Measurements from ENCODE around the gene ENG. TPM values are rescaled to one million over a fixed set of nuclear protein-coding genes. Genes with fewer than 3 reads are reported as not detected.
"Not testable (repeated sequence)": the region's sequence is repeated elsewhere in the genome, so short reads cannot be mapped to it uniquely, and the experiment has no call there.

ENG gene
- total RNA-seq, 3 donors from 2014 or later (not counting 1 experiment from before 2014, with no cell fraction given), result 8.5 to 13.6 (median 12.3) TPM

GRCh38 chr9:127884976-127885490 is 30.6 kb upstream of the ENG start:
- no peaks in the 10 kb centered on the region for H3K9me3 Mint-ChIP-seq
- DNase-seq (no peak), ATAC-seq (no peak)
- H3K27ac Mint-ChIP-seq, result peak overlapping the region; percentile 75 to 80
- H3K9me3 ChIP-seq (ENCODE audit: control insufficient read depth, insufficient read depth, low read length), result no peaks in the 10 kb centered on the region
- peaks cover 12 to 32% of the 10 kb centered on the region in 2 donors for H3K4me1 Mint-ChIP-seq
- intact Hi-C loops (cut with micrococcal nuclease), result no loop called here
- no peak overlapping the region for H3K4me3 Mint-ChIP-seq
- no peaks in the 10 kb centered on the region for H3K27me3 ChIP-seq (ENCODE audit: control insufficient read depth, insufficient read depth, low read length)
- 64% methylated on average over 15 of the region's 15 CpGs for WGBS (ENCODE audit: insufficient coverage)
- H3K36me3 Mint-ChIP-seq, result no peaks in the 10 kb centered on the region
- no peak for TF ChIP-seq CTCF (IDR thresholded peaks at IDR 0.05)
- no peak overlapping the region for H3K4me3 ChIP-seq (ENCODE audit: low read length)
- no peaks in the 10 kb centered on the region for H3K27me3 Mint-ChIP-seq (ENCODE audit: low read depth in 2 of 2)
- peaks cover 18% of the 10 kb centered on the region for H3K4me1 ChIP-seq (ENCODE audit: control insufficient read depth, insufficient read depth, low read length)
- no peak overlapping the region for H3K27ac ChIP-seq (ENCODE audit: low read length)
- H3K36me3 ChIP-seq (ENCODE audit: control insufficient read depth, insufficient read depth, low read length), result peaks cover 40% of the 10 kb centered on the region

DNA sequence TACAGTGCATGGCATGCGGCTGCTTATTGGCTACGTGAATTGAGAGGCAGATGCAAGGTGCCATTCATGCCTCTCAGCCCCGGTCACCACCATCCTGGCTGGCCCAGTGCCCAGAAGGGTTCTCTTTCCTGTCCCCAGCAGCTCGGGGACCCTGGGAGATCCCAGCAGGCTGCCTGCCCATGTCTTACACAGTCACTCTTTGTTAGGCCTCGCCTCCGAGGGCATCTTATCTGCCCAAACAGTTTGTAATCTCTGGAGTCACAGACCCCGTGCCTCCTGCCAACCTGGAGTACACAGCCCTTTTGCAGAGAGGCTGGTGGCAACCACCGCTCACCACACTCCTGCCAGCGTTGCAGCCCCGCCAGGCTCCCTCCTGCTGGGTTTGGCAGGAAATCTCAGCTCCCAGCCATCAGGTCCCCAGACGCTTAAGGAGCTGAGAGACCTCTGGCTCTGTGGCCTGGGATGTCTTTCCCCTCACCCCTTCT is 30.0 kb upstream of the ENG start:
- no peak overlapping the region for H3K4me3 ChIP-seq (ENCODE audit: low read length)
- Mint-ChIP-seq H3K27ac (peak overlapping the region; percentile 75 to 80), H3K27me3 (ENCODE audit: low read depth in 2 of 2) (no peaks in the 10 kb centered on the region), H3K36me3 (no peaks in the 10 kb centered on the region), H3K9me3 (no peaks in the 10 kb centered on the region), H3K4me3 (no peak overlapping the region), H3K4me1 (peaks cover 12 to 32% of the 10 kb centered on the region in 2 donors)
- H3K4me1 ChIP-seq (ENCODE audit: control insufficient read depth, insufficient read depth, low read length), result peaks cover 18% of the 10 kb centered on the region
- H3K27me3 ChIP-seq (ENCODE audit: control insufficient read depth, insufficient read depth, low read length), result no peaks in the 10 kb centered on the region
- H3K36me3 ChIP-seq (ENCODE audit: control insufficient read depth, insufficient read depth, low read length), result peaks cover 38% of the 10 kb centered on the region
- WGBS (ENCODE audit: insufficient coverage), result 44% methylated on average over 11 of the region's 11 CpGs
- peak overlapping the region; percentile 16 for H3K27ac ChIP-seq (ENCODE audit: low read length)
- no peak for DNase-seq
- TF ChIP-seq CTCF (IDR thresholded peaks at IDR 0.05), result no peak
- ATAC-seq, result peak in 2 of 3 donors; percentile 38 to 55
- intact Hi-C loops (cut with micrococcal nuclease), result no loop called here
- H3K9me3 ChIP-seq (ENCODE audit: control insufficient read depth, insufficient read depth, low read length), result no peaks in the 10 kb centered on the region

DNA sequence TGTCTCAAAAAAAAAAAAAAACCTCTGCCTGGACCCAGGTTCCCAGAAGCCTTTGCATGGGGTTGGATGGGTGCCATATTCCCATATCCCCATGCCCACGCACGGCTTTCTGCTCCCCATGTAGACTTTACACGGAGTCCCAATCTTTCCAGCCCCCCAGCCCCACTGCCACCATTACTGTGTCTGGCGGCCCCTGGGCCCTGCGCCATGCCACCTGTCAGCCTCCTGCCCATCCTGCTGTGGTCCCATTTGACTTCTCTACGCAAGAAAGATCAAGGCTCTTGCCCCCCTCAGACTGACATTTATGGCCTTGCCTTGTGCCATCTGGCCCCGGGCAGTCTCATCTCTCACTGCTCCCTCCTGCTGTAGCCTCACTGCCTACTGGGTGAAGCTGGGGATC is 29.5 kb upstream of the ENG start:
- no peaks in the 10 kb centered on the region for H3K27me3 ChIP-seq (ENCODE audit: control insufficient read depth, insufficient read depth, low read length)
- no peaks in the 10 kb centered on the region for H3K27me3 Mint-ChIP-seq (ENCODE audit: low read depth in 2 of 2)
- TF ChIP-seq CTCF (IDR thresholded peaks at IDR 0.05), result no peak
- intact Hi-C loops (cut with micrococcal nuclease), result no loop called here
- H3K9me3 ChIP-seq (ENCODE audit: control insufficient read depth, insufficient read depth, low read length), result no peaks in the 10 kb centered on the region
- peak overlapping the region; percentile 16 for H3K27ac ChIP-seq (ENCODE audit: low read length)
- 92% methylated on average over 7 of the region's 7 CpGs for WGBS (ENCODE audit: insufficient coverage)
- peak overlapping the region; percentile 75 to 80 for H3K27ac Mint-ChIP-seq
- H3K4me1 Mint-ChIP-seq, result peaks cover 12 to 32% of the 10 kb centered on the region in 2 donors
- H3K36me3 Mint-ChIP-seq, result no peaks in the 10 kb centered on the region
- H3K4me3 Mint-ChIP-seq, result no peak overlapping the region
- DNase-seq (no peak), ATAC-seq (no peak)
- H3K36me3 ChIP-seq (ENCODE audit: control insufficient read depth, insufficient read depth, low read length), result peaks cover 38% of the 10 kb centered on the region
- H3K4me3 ChIP-seq (ENCODE audit: low read length), result no peak overlapping the region
- H3K9me3 Mint-ChIP-seq, result no peaks in the 10 kb centered on the region
- peaks cover 18% of the 10 kb centered on the region for H3K4me1 ChIP-seq (ENCODE audit: control insufficient read depth, insufficient read depth, low read length)

GRCh38 chr9:127881715-127882114 is 27.3 kb upstream of the ENG start:
- intact Hi-C loops (cut with micrococcal nuclease); H3K4me3 Mint-ChIP-seq; ATAC-seq; H3K27ac ChIP-seq (ENCODE audit: low read length); H3K27me3 ChIP-seq (ENCODE audit: control insufficient read depth, insufficient read depth, low read length); H3K27me3 Mint-ChIP-seq (ENCODE audit: low read depth in 2 of 2); H3K9me3 ChIP-seq (ENCODE audit: control insufficient read depth, insufficient read depth, low read length); H3K4me3 ChIP-seq (ENCODE audit: low read length); H3K36me3 Mint-ChIP-seq; DNase-seq; H3K9me3 Mint-ChIP-seq: not testable (repeated sequence)
- H3K4me1 ChIP-seq (ENCODE audit: control insufficient read depth, insufficient read depth, low read length), result peaks cover 25% of the 10 kb centered on the region
- peaks cover 20 to 34% of the 10 kb centered on the region in 2 donors for H3K4me1 Mint-ChIP-seq
- 77% methylated on average over 3 of the region's 3 CpGs for WGBS (ENCODE audit: insufficient coverage)
- peak overlapping the region in 1 of 2 donors; percentile 51 for H3K27ac Mint-ChIP-seq
- H3K36me3 ChIP-seq (ENCODE audit: control insufficient read depth, insufficient read depth, low read length), result peaks cover 22% of the 10 kb centered on the region

Measured in natural killer cell (primary cell).